K562 (cell line): ENCODE data around the gene ASCL2. TPM values are rescaled to one million over a fixed set of nuclear protein-coding genes. Genes with fewer than 3 reads are reported as not detected.

Experiments
- ATAC-seq: fragments of 200-7000 bp; cut with Tn5 transposase; 3 replicates; pipeline ENCODE4 v1.9.1; 2020; ENCODE audit warnings: moderate library complexity
- BruUV-seq: library from RNA; stranded (reverse); fragments of 400-500 nt; replicated peaks from 2 replicates; lab custom pipeline; 2021; lab: Mats Ljungman, UMichigan
- CTCF ChIA-PET: fragments of 300-600 bp; formaldehyde crosslinking; extraction: SDS; loops from one replicate; lab custom pipeline; 2021; ENCODE audit warnings: low intra/inter-chr PET ratio; lab: Yijun Ruan, JAX
- POLR2A ChIA-PET: fragments of 300-600, 350-650 bp; sonication (Branson Sonifier 250); formaldehyde crosslinking; extraction: SDS; loops from one replicate; lab custom pipeline; 2021; ENCODE audit warnings: antibody characterized with exemption, inconsistent platforms; lab: Yijun Ruan, JAX
- DNase-seq, 4 experiments: peaks; one replicate each; pipeline versions ENCODE4 v3.0.0 to v3.0.0-alpha.2; 2011 to 2018; ENCODE audit warnings: low spot score in 3 of 4, mixed read lengths in 3 of 4; ENCODE audit errors: extremely low read depth in 1 of 4
- FAIRE-seq: peaks from 2 replicates; lab custom pipeline; 2011; peaks lifted over from hg19 to GRCh38; lab: Jason Lieb, UNC
- H2AFZ ChIP-seq: 2 replicates; pipeline ENCODE4 v1.6.0; 2011; ENCODE audit warnings: low read depth, low read length, control low read depth, inconsistent platforms
- H3K27ac ChIP-seq: fragments of 200-600 bp; 3 replicates; pipeline ENCODE4 v1.8.0; 2011; ENCODE audit warnings: low read depth, mild to moderate bottlenecking, control low read depth, inconsistent platforms, low read length, moderate library complexity, mixed read lengths; ENCODE audit errors: extremely low read depth
- H3K27me3 ChIP-seq, 2 experiments: fragments of 300-600 bp in 1 of 2; 2 replicates in 1 of 2; 3 replicates in 1 of 2; pipeline versions ENCODE4 v1.6.0 to v1.8.0; 2011; ENCODE audit warnings: inconsistent platforms in 2 of 2, low read length in 2 of 2, mild to moderate bottlenecking in 1 of 2, mixed read lengths in 1 of 2, moderate library complexity in 1 of 2; ENCODE audit not compliant: control insufficient read depth in 2 of 2, insufficient read depth in 2 of 2
- H3K36me3 ChIP-seq: fragments of 300-600 bp; 3 replicates; pipeline ENCODE4 v1.8.0; 2011; ENCODE audit warnings: mild to moderate bottlenecking, low read length, inconsistent platforms; ENCODE audit not compliant: control insufficient read depth, insufficient read depth
- H3K4me1 ChIP-seq, 2 experiments: fragments of 200-600 bp in 1 of 2; replicated peaks in 1 of 2; 2 replicates in 1 of 2; 3 replicates in 1 of 2; pipeline versions ENCODE4 v1.5.1 to v1.8.0; 2011; ENCODE audit warnings: inconsistent platforms in 2 of 2, low read length in 2 of 2, mild to moderate bottlenecking in 1 of 2, mixed read lengths in 1 of 2, moderate library complexity in 1 of 2; ENCODE audit not compliant: control insufficient read depth in 2 of 2, insufficient read depth in 2 of 2
- H3K4me2 ChIP-seq: 2 replicates; pipeline ENCODE4 v1.6.1; 2011; ENCODE audit warnings: low read length, control low read depth, inconsistent platforms, mixed read lengths; ENCODE audit not compliant: insufficient read depth
- H3K4me3 ChIP-seq: fragments of 200-600 bp; sonication (generic), shearing (Covaris generic); 2 replicates; pipeline ENCODE4 v1.5.1; 2016; ENCODE audit warnings: control low read depth, inconsistent platforms
- H3K79me2 ChIP-seq: fragments of 200-600 bp; 3 replicates; pipeline ENCODE4 v1.8.0; 2011; ENCODE audit warnings: low read length, inconsistent platforms; ENCODE audit not compliant: control insufficient read depth, insufficient read depth
- H3K9ac ChIP-seq, 2 experiments: 2 replicates each; pipeline versions ENCODE4 v1.6.0 to v1.6.1; 2011; ENCODE audit warnings: low read depth in 2 of 2, low read length in 2 of 2, control low read depth in 1 of 2, inconsistent platforms in 1 of 2, mild to moderate bottlenecking in 1 of 2, mixed read lengths in 1 of 2; ENCODE audit not compliant: insufficient read depth in 1 of 2
- H3K9me1 ChIP-seq: one replicate; pipeline ENCODE4 v1.6.0; 2011; ENCODE audit warnings: inconsistent platforms, mild to moderate bottlenecking, low read length, moderate library complexity; ENCODE audit not compliant: control insufficient read depth, insufficient read depth
- H3K9me3 ChIP-seq: replicated peaks from 2 replicates; pipeline ENCODE4 v1.5.1; 2011; ENCODE audit warnings: low read depth, low read length, inconsistent platforms; ENCODE audit not compliant: control insufficient read depth, insufficient read depth
- H4K20me1 ChIP-seq: replicated peaks from 2 replicates; pipeline ENCODE4 v1.6.1; 2011; ENCODE audit warnings: low read length, inconsistent platforms, mixed read lengths; ENCODE audit not compliant: control insufficient read depth, insufficient read depth
- HNRNPUL1 ChIP-seq: fragments of 200-400 bp; formaldehyde crosslinking; IDR thresholded peaks from 2 replicates; pipeline ENCODE4 v1.6.1; 2017; ENCODE audit warnings: low read length
- ZNF263 ChIP-seq: sonication (generic); formaldehyde crosslinking; IDR thresholded peaks from 2 replicates; pipeline ENCODE4 v1.8.0; 2022; ENCODE audit warnings: mild to moderate bottlenecking, missing genetic modification reagents, borderline replicate concordance
- WGBS: fragments of 100-300 bp; shearing (Covaris generic); methylation state at CpG from one replicate; pipeline ENCODE4 v1.1.6; 2016; ENCODE audit warnings: low coverage, mixed read lengths; ENCODE audit not compliant: insufficient coverage; ENCODE audit errors: missing lambda C conversion rate; 5-methylcytosine and 5-hydroxymethylcytosine counted together
- in situ Hi-C: fragments of 300-500 bp; cut with MboI; formaldehyde crosslinking; loops from 4 replicates; pipeline ENCODE4 v1.15.0; 2018; ENCODE audit warnings: inconsistent platforms, mixed read lengths
- intact Hi-C: fragments of 100-400 bp; cut with micrococcal nuclease; formaldehyde crosslinking; loops from 2 replicates; pipeline ENCODE4 v1.14.2; 2022
- polyA plus RNA-seq, 8 experiments: library from polyadenylated mRNA; depleted of rRNA in 4 of 8; stranded (reverse) in 5 of 8; unstranded in 3 of 8; fragments of >200 nt; fragmentation: Nextera tagmentation in 2 of 8; fragmentation: Illumina TruSeq in 1 of 8; extraction: Ambion mirVana in 2 of 8; extraction: Trizol in 1 of 8; gene quantifications; 2 replicates each; pipeline versions ENCODE4 v1.2.1 to v1.2.3, GENCODE V29; 2011 to 2014; ENCODE audit warnings: inconsistent platforms in 1 of 8, missing spikeins in 1 of 8
- total RNA-seq, 7 experiments: library from RNA; depleted of rRNA in 6 of 7; stranded (reverse); fragments of >200 nt in 6 of 7; fragmentation: Illumina TruSeq in 2 of 7; extraction: Trizol in 2 of 7; gene quantifications; 2 replicates each; pipeline versions ENCODE4 v1.2.1 to v1.2.3, GENCODE V29; 2011 to 2021; ENCODE audit warnings: low replicate concordance in 1 of 7
- TF ChIP-seq, protein P1 (sequence below): fragments of 450-650 bp; IDR thresholded peaks from 2 replicates; pipeline ENCODE4 v1.7.0; 2016; ENCODE audit warnings: borderline replicate concordance

Gene ASCL2
- total and polyA plus RNA-seq, 9 of the 15 experiments (the other 6 are each of a cell fraction or from before 2014, with no cell fraction given), result 0.11 to 1.4 (median 0.36) TPM; not detected in 2

DNA sequence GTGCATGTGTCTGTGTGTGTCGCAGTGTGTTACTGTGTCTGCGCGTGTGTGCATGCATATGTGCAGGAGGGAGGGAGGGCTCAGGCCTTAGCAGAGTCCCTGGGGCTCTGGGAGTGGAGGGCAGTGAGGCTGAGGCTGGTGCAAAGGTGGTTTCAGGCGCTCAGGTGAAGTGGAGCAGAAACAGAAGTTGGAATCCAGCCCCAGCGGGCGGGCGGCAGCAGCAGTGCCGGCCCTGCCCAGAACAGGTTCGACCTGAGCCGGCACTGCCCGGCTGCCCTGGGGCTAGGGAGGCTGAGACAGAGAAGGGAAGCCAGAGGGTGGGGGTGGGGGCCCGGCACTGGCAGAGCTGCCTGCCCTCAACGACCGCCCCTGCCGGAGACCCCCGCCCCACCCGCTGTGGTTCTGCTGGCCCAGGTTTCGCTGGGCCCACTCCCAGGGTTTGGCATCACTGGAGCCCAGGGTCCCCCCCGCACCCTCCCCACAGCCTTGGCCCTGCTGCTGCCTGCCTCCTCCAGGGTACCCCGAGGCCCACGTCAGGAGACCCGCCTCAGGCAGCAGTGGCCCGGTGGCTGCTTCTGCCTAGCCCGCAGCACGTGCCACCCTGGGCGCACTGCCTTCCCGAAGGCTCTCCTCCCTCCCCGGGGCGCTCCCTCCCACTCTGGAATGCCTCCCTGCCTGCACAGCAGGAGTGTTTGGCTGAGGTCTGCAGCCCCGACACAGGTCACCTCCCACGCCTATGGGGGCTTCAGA lies 13.3 kb downstream of the ASCL2 start (continued):
- TF ChIP-seq, protein P1, sequence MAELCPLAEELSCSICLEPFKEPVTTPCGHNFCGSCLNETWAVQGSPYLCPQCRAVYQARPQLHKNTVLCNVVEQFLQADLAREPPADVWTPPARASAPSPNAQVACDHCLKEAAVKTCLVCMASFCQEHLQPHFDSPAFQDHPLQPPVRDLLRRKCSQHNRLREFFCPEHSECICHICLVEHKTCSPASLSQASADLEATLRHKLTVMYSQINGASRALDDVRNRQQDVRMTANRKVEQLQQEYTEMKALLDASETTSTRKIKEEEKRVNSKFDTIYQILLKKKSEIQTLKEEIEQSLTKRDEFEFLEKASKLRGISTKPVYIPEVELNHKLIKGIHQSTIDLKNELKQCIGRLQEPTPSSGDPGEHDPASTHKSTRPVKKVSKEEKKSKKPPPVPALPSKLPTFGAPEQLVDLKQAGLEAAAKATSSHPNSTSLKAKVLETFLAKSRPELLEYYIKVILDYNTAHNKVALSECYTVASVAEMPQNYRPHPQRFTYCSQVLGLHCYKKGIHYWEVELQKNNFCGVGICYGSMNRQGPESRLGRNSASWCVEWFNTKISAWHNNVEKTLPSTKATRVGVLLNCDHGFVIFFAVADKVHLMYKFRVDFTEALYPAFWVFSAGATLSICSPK, result no peak

DNA sequence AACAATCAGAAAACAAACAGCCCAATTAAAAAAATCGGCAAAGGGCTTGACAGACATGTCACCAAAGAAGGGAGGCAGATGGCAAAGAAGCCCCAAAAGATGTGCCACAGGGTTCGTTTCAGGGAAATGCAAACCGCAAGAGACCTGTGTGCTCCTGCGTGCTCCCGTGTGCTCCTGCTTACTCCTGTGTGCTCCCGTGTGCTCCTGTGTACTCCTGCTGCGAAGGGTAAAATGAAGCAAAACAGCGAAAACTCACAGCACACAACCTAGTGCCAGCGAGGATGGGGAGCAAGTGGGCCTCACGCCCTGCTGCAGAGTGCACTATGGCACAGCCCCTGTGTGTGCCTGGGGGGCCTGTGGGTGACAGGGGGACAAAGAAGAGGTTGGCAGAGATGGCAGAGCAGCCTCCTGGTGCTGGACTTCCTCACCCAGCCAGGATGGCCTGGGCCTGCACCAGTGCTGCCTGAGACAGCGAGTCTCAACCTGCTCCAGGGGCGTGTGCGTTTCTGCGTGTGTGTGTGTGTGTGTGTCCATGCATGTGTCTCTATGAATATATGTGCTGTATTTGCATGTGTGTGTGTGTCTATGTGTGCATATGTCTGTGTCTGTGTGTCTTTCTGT lies 14.0 kb downstream of the ASCL2 start:
- Histone ChIP-seq H3K79me2 (no peaks in the 10 kb centered on the region), H3K27ac (no peak overlapping the region), H2AFZ (no peak overlapping the region), H4K20me1 (peaks cover 12% of the 10 kb centered on the region; the same call in 1 of the 2 replicates), H3K4me2 (no peak overlapping the region), H3K4me1 (peaks cover 0 to 24% of the 10 kb centered on the region in 2 experiments; a peak in 1 of 5 replicates), H3K27me3 (peaks cover 25 to 51% of the 10 kb centered on the region in 2 experiments), H3K9ac (no peak overlapping the region), H3K4me3 (no peak overlapping the region), H3K9me1 (no peaks in the 10 kb centered on the region), H3K9me3 (no peaks in the 10 kb centered on the region), H3K36me3 (no peaks in the 10 kb centered on the region)
- peak; percentile 73 for TF ChIP-seq ZNF263 (CRISPR knock-in tag)
- no peak for TF ChIP-seq HNRNPUL1
- WGBS, result 15% methylated on average over 12 of the region's 14 CpGs
- in situ Hi-C loops (no loop called here), intact Hi-C loops (no loop called here)
- no TSS peak for BruUV-seq
- ATAC-seq (no peak), FAIRE-seq (no peak), DNase-seq (no peak)
- ChIA-PET CTCF (no interaction called here), POLR2A (no interaction called here)
